Amniotic stem cell (primary cell): ENCODE results near the gene FMNL2.
A peak's percentile ranks its signal among the peaks of the same experiment; 100 is the strongest.

Experiments
- DNase-seq: peaks from one replicate; lab custom pipeline; 2025; lab: John Stamatoyannopoulos, UW

The FMNL2 gene

GRCh38 chr2:152649997-152650396 is 315.0 kb downstream of the FMNL2 start:
- DNase-seq = no peak

GRCh38 chr2:152650768-152651371 is 315.9 kb downstream of the FMNL2 start:
- DNase-seq = no peak

- no peak for DNase-seq
These were observed 316.9 kb downstream of the FMNL2 start for GRCh38 chr2:152651834-152652233.

GRCh38 chr2:152655880-152656279 is 320.9 kb downstream of the FMNL2 start:
- no peak for DNase-seq

- no peak for DNase-seq
These were observed 322.1 kb downstream of the FMNL2 start for GRCh38 chr2:152657043-152657442.

GRCh38 chr2:152658221-152658620 is 323.2 kb downstream of the FMNL2 start:
- DNase-seq = no peak

GRCh38 chr2:152661076-152661475 is 326.1 kb downstream of the FMNL2 start:
- DNase-seq = no peak

- DNase-seq = no peak
These were observed 329.8 kb downstream of the FMNL2 start for GRCh38 chr2:152664725-152665124.

- DNase-seq = no peak
These were observed 339.4 kb downstream of the FMNL2 start for GRCh38 chr2:152674334-152674733.

- DNase-seq = no peak
These were observed 341.5 kb downstream of the FMNL2 start for GRCh38 chr2:152676461-152676860.

GRCh38 chr2:152678808-152679207 is 343.8 kb downstream of the FMNL2 start:
- DNase-seq = no peak

- DNase-seq = no peak
These were observed 347.7 kb downstream of the FMNL2 start for GRCh38 chr2:152682663-152683062.

GRCh38 chr2:152683400-152683799 is 348.4 kb downstream of the FMNL2 start:
- DNase-seq = no peak

- DNase-seq = no peak
These were observed 351.3 kb downstream of the FMNL2 start for GRCh38 chr2:152686321-152686720.

GRCh38 chr2:152693033-152693432 is 358.1 kb downstream of the FMNL2 start:
- DNase-seq = no peak

GRCh38 chr2:152694161-152694661 is 359.2 kb downstream of the FMNL2 start:
- DNase-seq = peak; percentile 31

- DNase-seq = no peak
These were observed 360.8 kb downstream of the FMNL2 start for GRCh38 chr2:152695763-152696162.

GRCh38 chr2:152696476-152696875 is 361.5 kb downstream of the FMNL2 start:
- DNase-seq = no peak
